Thyroid gland (tissue), 4 donors: ENCODE measurements around the gene PLEKHF1.

Experiments
- POLR2A ChIP-seq, 2 donors: fragments of 450-650 bp; IDR thresholded peaks; one replicate each; pipeline ENCODE4 v1.6.1; 2017; ENCODE audit warnings: antibody characterized with exemption in 2 of 2, mild to moderate bottlenecking in 2 of 2, moderate library complexity in 1 of 2
- TF ChIP-seq, protein P1 (sequence below), 6 experiments: fragments of 200-600 bp in 3 of 6; fragments of 450-650 bp in 3 of 6; sonication (generic) in 3 of 6; IDR thresholded peaks; one replicate each; pipeline ENCODE4 v1.5.1; 2016 to 2019; ENCODE audit warnings: antibody characterized with exemption in 6 of 6, mild to moderate bottlenecking in 2 of 6, inconsistent platforms in 1 of 6, moderate library complexity in 1 of 6

DNA sequence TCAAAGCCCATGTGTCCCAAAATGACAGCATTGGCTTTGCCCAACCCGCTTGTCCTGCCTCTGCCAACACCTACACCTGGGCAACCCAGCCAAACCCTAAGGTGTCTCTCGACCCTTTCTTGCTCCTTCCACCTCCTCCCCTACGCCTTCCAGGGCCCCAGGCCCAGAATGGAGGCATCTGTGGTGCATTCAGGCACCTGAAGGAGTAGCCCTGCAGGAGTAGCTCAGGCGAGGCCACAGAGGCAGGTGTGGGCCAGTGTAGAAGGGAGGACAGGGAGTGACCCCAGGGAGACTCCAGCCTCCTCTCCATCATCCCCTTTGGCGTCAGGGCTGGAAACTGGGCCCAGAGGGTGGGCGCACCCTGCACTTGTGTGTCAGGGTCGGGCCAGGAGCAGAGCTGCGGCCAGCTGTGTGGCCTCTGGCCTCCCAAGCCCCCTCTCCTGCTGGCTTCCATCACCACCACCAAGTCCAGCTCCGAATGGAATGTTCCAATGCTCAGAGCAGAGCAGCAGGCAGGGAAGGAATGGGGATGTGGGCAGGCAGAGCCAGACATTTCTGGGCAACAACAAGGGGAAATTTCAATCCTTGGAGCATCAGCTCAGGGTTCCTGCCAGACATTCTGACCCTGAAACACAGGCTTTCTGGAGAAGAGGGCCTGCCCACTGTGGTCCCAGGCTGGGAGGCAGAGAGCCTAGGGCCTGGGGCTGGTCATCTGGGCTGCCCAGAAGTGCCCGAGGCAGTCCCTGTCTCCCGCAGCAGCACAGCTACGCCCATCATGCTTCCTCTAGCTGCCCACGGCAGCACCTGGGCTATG is 16.4 kb downstream of the PLEKHF1 start:
- TF ChIP-seq, protein P1, sequence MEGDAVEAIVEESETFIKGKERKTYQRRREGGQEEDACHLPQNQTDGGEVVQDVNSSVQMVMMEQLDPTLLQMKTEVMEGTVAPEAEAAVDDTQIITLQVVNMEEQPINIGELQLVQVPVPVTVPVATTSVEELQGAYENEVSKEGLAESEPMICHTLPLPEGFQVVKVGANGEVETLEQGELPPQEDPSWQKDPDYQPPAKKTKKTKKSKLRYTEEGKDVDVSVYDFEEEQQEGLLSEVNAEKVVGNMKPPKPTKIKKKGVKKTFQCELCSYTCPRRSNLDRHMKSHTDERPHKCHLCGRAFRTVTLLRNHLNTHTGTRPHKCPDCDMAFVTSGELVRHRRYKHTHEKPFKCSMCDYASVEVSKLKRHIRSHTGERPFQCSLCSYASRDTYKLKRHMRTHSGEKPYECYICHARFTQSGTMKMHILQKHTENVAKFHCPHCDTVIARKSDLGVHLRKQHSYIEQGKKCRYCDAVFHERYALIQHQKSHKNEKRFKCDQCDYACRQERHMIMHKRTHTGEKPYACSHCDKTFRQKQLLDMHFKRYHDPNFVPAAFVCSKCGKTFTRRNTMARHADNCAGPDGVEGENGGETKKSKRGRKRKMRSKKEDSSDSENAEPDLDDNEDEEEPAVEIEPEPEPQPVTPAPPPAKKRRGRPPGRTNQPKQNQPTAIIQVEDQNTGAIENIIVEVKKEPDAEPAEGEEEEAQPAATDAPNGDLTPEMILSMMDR (IDR thresholded peaks at IDR 0.05), result no peak
- no peak for TF ChIP-seq POLR2A (IDR thresholded peaks at IDR 0.05)
